H9 (cell line): Measurements from ENCODE around the gene IRF2BP2. TPM values are rescaled to one million over a fixed set of nuclear protein-coding genes. Genes with fewer than 3 reads are reported as not detected.

ENCODE experiments used
- DNase-seq: peaks from one replicate; pipeline ENCODE4 v3.0.0-alpha.2; 2017
- H2AFZ ChIP-seq: one replicate; pipeline ENCODE4 v1.6.1; 2013; ENCODE audit warnings: mild to moderate bottlenecking, low read length, control low read depth, moderate library complexity
- H2AK5ac ChIP-seq: 2 replicates; pipeline ENCODE4 v1.6.1; 2013; ENCODE audit warnings: low read length, control low read depth, mixed read lengths; ENCODE audit not compliant: insufficient read length
- H2BK120ac ChIP-seq: one replicate; pipeline ENCODE4 v1.6.1; 2013; ENCODE audit warnings: low read depth, mild to moderate bottlenecking, low read length, control low read depth, inconsistent platforms; ENCODE audit not compliant: poor library complexity, severe bottlenecking
- H2BK12ac ChIP-seq: 2 replicates; pipeline ENCODE4 v1.6.1; 2013; ENCODE audit warnings: low read length, control low read depth, mixed read lengths, low read depth; ENCODE audit not compliant: insufficient read length
- H2BK15ac ChIP-seq: 2 replicates; pipeline ENCODE4 v1.6.1; 2013; ENCODE audit warnings: low read depth, low read length, control low read depth
- H2BK20ac ChIP-seq: one replicate; pipeline ENCODE4 v1.6.1; 2013; ENCODE audit warnings: low read depth, mild to moderate bottlenecking, low read length, control low read depth, inconsistent platforms; ENCODE audit not compliant: poor library complexity, severe bottlenecking
- H2BK5ac ChIP-seq: 2 replicates; pipeline ENCODE4 v1.6.1; 2013; ENCODE audit warnings: low read length, control low read depth, mixed read lengths; ENCODE audit not compliant: insufficient read length
- H3K14ac ChIP-seq: 2 replicates; pipeline ENCODE4 v1.6.1; 2013; ENCODE audit warnings: low read length, control low read depth; ENCODE audit not compliant: insufficient read depth
- H3K18ac ChIP-seq: 2 replicates; pipeline ENCODE4 v1.6.1; 2013; ENCODE audit warnings: low read depth, mild to moderate bottlenecking, mixed read lengths, low read length, control low read depth; ENCODE audit not compliant: insufficient read length
- H3K23ac ChIP-seq: 2 replicates; pipeline ENCODE4 v1.6.1; 2013; ENCODE audit warnings: low read length, control low read depth, mixed read lengths, low read depth; ENCODE audit not compliant: insufficient read length
- H3K23me2 ChIP-seq: 2 replicates; pipeline ENCODE4 v1.6.1; 2013; ENCODE audit warnings: low read depth, mild to moderate bottlenecking, mixed read lengths, low read length, control low read depth; ENCODE audit not compliant: insufficient read length, poor library complexity, severe bottlenecking
- H3K27ac ChIP-seq: 2 replicates; pipeline ENCODE4 v1.5.1; 2013; ENCODE audit warnings: low read length, control low read depth, mixed read lengths, low read depth; ENCODE audit not compliant: insufficient read length
- H3K27me3 ChIP-seq: 2 replicates; pipeline ENCODE4 v1.6.1; 2013; ENCODE audit warnings: low read length, control low read depth, inconsistent platforms; ENCODE audit not compliant: insufficient read depth
- H3K4ac ChIP-seq: 2 replicates; pipeline ENCODE4 v1.6.1; 2013; ENCODE audit warnings: low read depth, mild to moderate bottlenecking, control low read depth, inconsistent platforms, low read length, moderate library complexity
- H3K4me1 ChIP-seq: 2 replicates; pipeline ENCODE4 v1.6.1; 2013; ENCODE audit warnings: low read length, control low read depth, inconsistent platforms; ENCODE audit not compliant: insufficient read depth
- H3K4me2 ChIP-seq: 2 replicates; pipeline ENCODE4 v1.6.1; 2013; ENCODE audit warnings: low read length, control low read depth, mixed read lengths; ENCODE audit not compliant: insufficient read length, insufficient read depth
- H3K56ac ChIP-seq: 2 replicates; pipeline ENCODE4 v1.6.1; 2013; ENCODE audit warnings: low read depth, mild to moderate bottlenecking, mixed read lengths, low read length, control low read depth; ENCODE audit not compliant: insufficient read length
- H3K79me1 ChIP-seq: 2 replicates; pipeline ENCODE4 v1.6.1; 2013; ENCODE audit warnings: low read depth, mild to moderate bottlenecking, moderate library complexity, low read length, control low read depth, inconsistent platforms; ENCODE audit not compliant: insufficient read depth, poor library complexity, severe bottlenecking
- H3K79me2 ChIP-seq: 2 replicates; pipeline ENCODE4 v1.6.1; 2013; ENCODE audit warnings: low read length, control low read depth, inconsistent platforms; ENCODE audit not compliant: insufficient read depth
- H3K9ac ChIP-seq: 2 replicates; pipeline ENCODE4 v1.6.1; 2013; ENCODE audit warnings: low read length, control low read depth, mixed read lengths; ENCODE audit not compliant: insufficient read length; ENCODE audit errors: extremely low read depth
- H3K9me3 ChIP-seq: one replicate; pipeline ENCODE4 v1.6.1; 2013; ENCODE audit warnings: low read depth, low read length, inconsistent platforms; ENCODE audit not compliant: control insufficient read depth
- H3T11ph ChIP-seq: one replicate; pipeline ENCODE4 v1.6.1; 2013; ENCODE audit warnings: mild to moderate bottlenecking, low read length, control low read depth, inconsistent platforms
- H4K20me1 ChIP-seq: one replicate; pipeline ENCODE4 v1.6.1; 2013; ENCODE audit not compliant: control insufficient read depth, insufficient read length, insufficient read depth
- H4K5ac ChIP-seq: 2 replicates; pipeline ENCODE4 v1.6.1; 2013; ENCODE audit warnings: low read depth, mild to moderate bottlenecking, mixed read lengths, low read length, control low read depth; ENCODE audit not compliant: insufficient read length
- H4K8ac ChIP-seq: replicated peaks from 2 replicates; pipeline ENCODE4 v1.6.1; 2013; ENCODE audit warnings: low read length, control low read depth, mixed read lengths, low read depth; ENCODE audit not compliant: insufficient read length
- H4K91ac ChIP-seq: 2 replicates; pipeline ENCODE4 v1.6.1; 2013; ENCODE audit warnings: low read depth, mild to moderate bottlenecking, moderate library complexity, mixed read lengths, low read length, control low read depth; ENCODE audit not compliant: insufficient read length
- H3K27ac Mint-ChIP-seq, 3 experiments: 2 replicates in 2 of 3; 3 replicates in 1 of 3; pipeline ENCODE4 v1.8.0; 2020 to 2021; ENCODE audit warnings: mixed read lengths in 3 of 3, mild to moderate bottlenecking in 1 of 3, moderate library complexity in 1 of 3
- H3K27me3 Mint-ChIP-seq: 2 replicates; pipeline ENCODE4 v1.8.0; 2021; ENCODE audit warnings: low read depth, mild to moderate bottlenecking, moderate library complexity, mixed read lengths
- H3K36me3 Mint-ChIP-seq, 3 experiments: 2 replicates in 2 of 3; 3 replicates in 1 of 3; pipeline ENCODE4 v1.8.0; 2020 to 2021; ENCODE audit warnings: low read depth in 3 of 3, mixed read lengths in 3 of 3; ENCODE audit not compliant: insufficient read depth in 1 of 3
- H3K4me1 Mint-ChIP-seq, 2 experiments: 2 replicates each; pipeline ENCODE4 v1.8.0; 2020; ENCODE audit warnings: mixed read lengths in 2 of 2
- H3K4me3 Mint-ChIP-seq, 2 experiments: 2 replicates in 1 of 2; 3 replicates in 1 of 2; pipeline ENCODE4 v1.8.0; 2020 to 2021; ENCODE audit warnings: mild to moderate bottlenecking in 2 of 2, mixed read lengths in 2 of 2, moderate library complexity in 1 of 2
- H3K9me3 Mint-ChIP-seq, 2 experiments: 2 replicates in 1 of 2; 3 replicates in 1 of 2; pipeline ENCODE4 v1.8.0; 2020; ENCODE audit warnings: mild to moderate bottlenecking in 2 of 2, mixed read lengths in 2 of 2, moderate library complexity in 1 of 2
- CTCF ChIP-seq: fragments of 200-600 bp; sonication (generic); conservative IDR thresholded peaks from 3 replicates; pipeline ENCODE4 v1.8.0; 2021; ENCODE audit warnings: antibody characterized with exemption, mild to moderate bottlenecking
- WGBS: extraction: QIAGEN DNeasy Blood & Tissue Kit; methylation state at CpG from one replicate; pipeline ENCODE4 v1.1.7; 2013; ENCODE audit warnings: missing lambda C conversion rate, low lambda C conversion rate, mixed read lengths; ENCODE audit not compliant: insufficient read length; ENCODE audit errors: extremely low coverage; 5-methylcytosine and 5-hydroxymethylcytosine counted together
- total RNA-seq: library from RNA; stranded (reverse); gene quantifications from 2 replicates; pipeline ENCODE4 v1.2.1, GENCODE V29; 2021

IRF2BP2 gene
- total RNA-seq, 1 experiment from 2014 or later = 80.2 TPM

- no peak overlapping the region for H3K56ac ChIP-seq
- H2AK5ac ChIP-seq = no peak overlapping the region
- H4K8ac ChIP-seq = no peak overlapping the region
- peak overlapping the region; percentile 91 for H3K14ac ChIP-seq
- H3K79me1 ChIP-seq = no peaks in the 10 kb centered on the region
- H3K4me1 ChIP-seq = peaks cover 13% of the 10 kb centered on the region
- peaks cover 18% of the 10 kb centered on the region for H3K23me2 ChIP-seq
- H3K27me3 ChIP-seq = no peaks in the 10 kb centered on the region
- WGBS = no CpG with 5 or more reads among the region's 121 CpGs
- H2AFZ ChIP-seq = no peak overlapping the region
- peak overlapping the region; percentile 91 for H3K18ac ChIP-seq
- H4K5ac ChIP-seq = no peak overlapping the region
- H3K4me3 Mint-ChIP-seq = peak overlapping the region; percentile 80 to 91
- no peaks in the 10 kb centered on the region for H4K20me1 ChIP-seq
- peaks cover 29% of the 10 kb centered on the region; the same call in 1 of the 2 replicates for H3K79me2 ChIP-seq
- peak overlapping the region; percentile 80 for H3K9ac ChIP-seq
- H2BK15ac ChIP-seq = no peak overlapping the region
- H3T11ph ChIP-seq = no peak overlapping the region
- no peak overlapping the region for H2BK120ac ChIP-seq
- DNase-seq = no peak
- H3K27ac Mint-ChIP-seq = no peak overlapping the region
- H3K36me3 Mint-ChIP-seq = peaks cover 24 to 39% (median 26%) of the 10 kb centered on the region in 3 experiments
- no peaks in the 10 kb centered on the region for H3K27me3 Mint-ChIP-seq
- H3K9me3 Mint-ChIP-seq = peaks cover 0 to 3% of the 10 kb centered on the region in 2 experiments; a peak in 3 of 5 replicates
- no peak overlapping the region for H2BK12ac ChIP-seq
- H4K91ac ChIP-seq = no peak overlapping the region
- no peak for TF ChIP-seq CTCF
- H2BK5ac ChIP-seq = no peak overlapping the region
- no peak overlapping the region for H2BK20ac ChIP-seq
- peak overlapping the region; percentile 97 for H3K4me2 ChIP-seq
- no peak overlapping the region for H3K23ac ChIP-seq
- peaks cover 52 to 61% of the 10 kb centered on the region in 2 experiments for H3K4me1 Mint-ChIP-seq
- no peak overlapping the region; the same call in 1 of the 2 replicates for H3K4ac ChIP-seq
- no peaks in the 10 kb centered on the region for H3K9me3 ChIP-seq
- no peak overlapping the region for H3K27ac ChIP-seq
These were observed 877 bp downstream of the IRF2BP2 start for GRCh38 chr1:234608911-234609690.
